HL-60 (cell line): Measurements from ENCODE around the gene MAP3K8.

Experiments
- DNase-seq, 2 experiments: peaks; one replicate each; pipeline ENCODE4 v3.0.0-alpha.2; 2010 to 2020; ENCODE audit warnings: low read depth in 1 of 2, low spot score in 1 of 2
- H3K27ac ChIP-seq: fragments of 250-450 bp; sonication (Bioruptor Pico); replicated peaks from 2 replicates; pipeline ENCODE4 v1.5.1; 2020; ENCODE audit warnings: mild to moderate bottlenecking, moderate library complexity
- H3K27me3 ChIP-seq: fragments of 250-450 bp; sonication (Bioruptor Pico); 2 replicates; pipeline ENCODE4 v1.5.1; 2021; ENCODE audit warnings: mild to moderate bottlenecking, moderate library complexity; ENCODE audit not compliant: insufficient read depth, poor library complexity, severe bottlenecking
- H3K4me3 ChIP-seq: replicated peaks from 2 replicates; pipeline ENCODE4 v1.5.1; 2011; ENCODE audit warnings: mild to moderate bottlenecking, control low read depth, low read length; ENCODE audit not compliant: insufficient read depth
- GABPA ChIP-seq: IDR thresholded peaks from 2 replicates; pipeline ENCODE4 v1.6.1; 2012; ENCODE audit warnings: low read depth
- POLR2AphosphoS5 ChIP-seq: IDR thresholded peaks from 2 replicates; pipeline ENCODE4 v1.6.1; 2012; ENCODE audit warnings: low read depth
- REST ChIP-seq: IDR thresholded peaks from 2 replicates; pipeline ENCODE4 v1.6.1; 2012; ENCODE audit warnings: low read depth; ENCODE audit not compliant: insufficient replicate concordance
- SPI1 ChIP-seq: IDR thresholded peaks from 2 replicates; pipeline ENCODE4 v1.6.1; 2012; ENCODE audit warnings: low read depth, mild to moderate bottlenecking, borderline replicate concordance
- TF ChIP-seq, protein P1 (sequence below): IDR thresholded peaks from one replicate; pipeline ENCODE4 v1.5.1; 2011; ENCODE audit warnings: low read length, control low read depth, inconsistent platforms; ENCODE audit not compliant: insufficient read depth

Gene MAP3K8

GRCh38 chr10:30499816-30500215, 65.8 kb downstream of the MAP3K8 start:
- TF ChIP-seq GABPA, result no peak
- no peaks in the 10 kb centered on the region for H3K27me3 ChIP-seq
- H3K4me3 ChIP-seq, result no peak overlapping the region
- no peak for DNase-seq
- H3K27ac ChIP-seq, result no peak overlapping the region

DNA sequence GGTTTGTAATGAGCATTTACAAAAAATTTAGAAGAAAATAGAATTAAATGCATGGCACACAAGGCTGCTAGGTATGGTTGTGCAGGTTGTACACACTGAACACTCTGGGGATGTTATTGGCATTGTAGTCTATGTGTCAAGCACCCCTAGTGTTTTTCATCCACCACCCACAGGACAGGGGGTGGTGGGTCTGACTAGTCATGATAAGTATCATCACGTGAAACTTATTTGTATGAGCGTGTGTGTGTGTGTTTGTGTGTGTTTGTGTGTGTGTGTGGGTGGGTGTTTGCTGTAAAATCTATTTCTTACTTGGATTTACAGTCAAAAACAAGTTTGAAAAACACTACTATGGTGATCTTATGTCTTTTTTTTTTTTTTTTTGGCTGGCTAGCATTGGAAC, 66.5 kb downstream of the MAP3K8 start:
- no peak overlapping the region for H3K27ac ChIP-seq
- no peaks in the 10 kb centered on the region for H3K27me3 ChIP-seq
- no peak for DNase-seq
- H3K4me3 ChIP-seq, result no peak overlapping the region
- TF ChIP-seq GABPA (no peak), SPI1 (no peak)

DNA sequence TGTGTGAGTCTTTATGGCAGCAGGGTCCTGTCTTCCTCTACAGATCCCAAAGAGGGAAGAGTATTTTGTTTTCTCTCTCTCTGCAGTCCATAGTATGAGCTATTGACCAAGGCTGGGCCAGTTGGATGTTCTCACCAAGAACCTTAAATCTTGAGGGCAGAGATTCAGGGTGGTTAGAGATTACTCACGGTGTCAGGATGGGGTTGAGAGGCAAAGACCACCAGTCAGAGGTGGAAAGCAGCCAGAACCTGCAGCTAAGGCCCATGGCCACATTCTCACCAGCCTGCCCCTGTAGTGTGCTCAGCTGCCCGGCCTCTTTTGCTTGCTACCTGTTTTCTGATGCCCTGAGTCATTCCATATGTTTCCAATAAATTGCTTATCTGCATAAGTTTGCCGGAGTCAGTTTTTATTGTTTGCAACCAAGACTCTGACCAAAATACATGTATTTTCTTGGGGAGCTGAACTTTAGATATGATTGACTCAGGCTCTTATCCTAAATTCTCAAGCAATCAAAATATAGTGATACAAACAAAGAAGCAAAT, 67.0 kb downstream of the MAP3K8 start:
- no peak for TF ChIP-seq REST
- TF ChIP-seq SPI1, result no peak
- TF ChIP-seq GABPA, result no peak
- TF ChIP-seq, protein P1, sequence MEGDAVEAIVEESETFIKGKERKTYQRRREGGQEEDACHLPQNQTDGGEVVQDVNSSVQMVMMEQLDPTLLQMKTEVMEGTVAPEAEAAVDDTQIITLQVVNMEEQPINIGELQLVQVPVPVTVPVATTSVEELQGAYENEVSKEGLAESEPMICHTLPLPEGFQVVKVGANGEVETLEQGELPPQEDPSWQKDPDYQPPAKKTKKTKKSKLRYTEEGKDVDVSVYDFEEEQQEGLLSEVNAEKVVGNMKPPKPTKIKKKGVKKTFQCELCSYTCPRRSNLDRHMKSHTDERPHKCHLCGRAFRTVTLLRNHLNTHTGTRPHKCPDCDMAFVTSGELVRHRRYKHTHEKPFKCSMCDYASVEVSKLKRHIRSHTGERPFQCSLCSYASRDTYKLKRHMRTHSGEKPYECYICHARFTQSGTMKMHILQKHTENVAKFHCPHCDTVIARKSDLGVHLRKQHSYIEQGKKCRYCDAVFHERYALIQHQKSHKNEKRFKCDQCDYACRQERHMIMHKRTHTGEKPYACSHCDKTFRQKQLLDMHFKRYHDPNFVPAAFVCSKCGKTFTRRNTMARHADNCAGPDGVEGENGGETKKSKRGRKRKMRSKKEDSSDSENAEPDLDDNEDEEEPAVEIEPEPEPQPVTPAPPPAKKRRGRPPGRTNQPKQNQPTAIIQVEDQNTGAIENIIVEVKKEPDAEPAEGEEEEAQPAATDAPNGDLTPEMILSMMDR, result no peak
- TF ChIP-seq POLR2AphosphoS5, result no peak
- no peak overlapping the region for H3K4me3 ChIP-seq
- H3K27ac ChIP-seq, result no peak overlapping the region
- no peak for DNase-seq
- H3K27me3 ChIP-seq, result no peaks in the 10 kb centered on the region

- Histone ChIP-seq H3K4me3 (no peak overlapping the region), H3K27ac (0 out of 2 replicates have a peak overlapping the region, but pooled peaks have one; percentile 20), H3K27me3 (no peaks in the 10 kb centered on the region)
- TF ChIP-seq SPI1 (no peak), REST (no peak), GABPA (no peak), POLR2AphosphoS5 (no peak)
- TF ChIP-seq, protein P1, result no peak
- DNase-seq, result peak in 1 of 2 experiments; percentile 68
Observed at GRCh38 chr10:30502266-30503060, 68.5 kb downstream of the MAP3K8 start.
